MM.1S (cell line): ENCODE results near the gene CTTNBP2NL.

ENCODE experiments used
- EZH2 ChIP-seq: fragments of 300-600 bp; sonication (generic); optimal IDR thresholded peaks from 2 replicates; pipeline ENCODE3; 2017; ENCODE audit warnings: low read depth, mild to moderate bottlenecking, antibody characterized with exemption, low read length, mixed read lengths
- EZH2phosphoT487 ChIP-seq: fragments of 300-600 bp; sonication (generic); IDR thresholded peaks from 2 replicates; pipeline ENCODE4 v1.6.1; 2018; ENCODE audit warnings: antibody characterized with exemption, low read length
- TF ChIP-seq, protein P1 (sequence below): fragments of 300-600 bp; sonication (generic); IDR thresholded peaks from 2 replicates; pipeline ENCODE4 v1.5.1; 2016; ENCODE audit warnings: antibody characterized with exemption, low read length, mixed read lengths

DNA sequence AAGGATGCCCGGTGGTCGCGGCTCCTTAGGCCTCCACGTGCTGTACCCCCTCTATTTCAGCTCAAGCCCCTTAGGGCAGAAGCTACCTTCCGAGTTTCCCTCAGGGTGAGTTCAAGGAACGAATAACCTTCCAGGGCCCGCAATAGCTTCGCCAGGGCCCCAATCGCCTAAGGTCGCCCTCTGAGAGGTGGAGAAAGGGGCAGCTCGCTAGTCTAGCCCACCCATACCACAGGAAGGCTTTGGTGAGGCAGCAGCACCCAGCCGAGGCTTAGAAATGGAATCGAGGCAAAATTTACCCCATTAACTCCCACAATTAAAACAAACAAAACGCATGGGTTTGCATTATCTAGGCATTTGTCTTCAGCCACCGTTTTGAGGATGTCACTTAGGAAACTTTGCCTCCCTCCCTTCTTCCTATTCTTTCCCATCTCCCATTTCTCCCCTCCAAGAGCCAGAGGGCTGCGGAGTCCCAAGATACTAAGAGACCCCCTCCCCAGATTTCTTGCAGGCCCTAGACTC is 113.7 kb downstream of the CTTNBP2NL start:
- TF ChIP-seq, protein P1, sequence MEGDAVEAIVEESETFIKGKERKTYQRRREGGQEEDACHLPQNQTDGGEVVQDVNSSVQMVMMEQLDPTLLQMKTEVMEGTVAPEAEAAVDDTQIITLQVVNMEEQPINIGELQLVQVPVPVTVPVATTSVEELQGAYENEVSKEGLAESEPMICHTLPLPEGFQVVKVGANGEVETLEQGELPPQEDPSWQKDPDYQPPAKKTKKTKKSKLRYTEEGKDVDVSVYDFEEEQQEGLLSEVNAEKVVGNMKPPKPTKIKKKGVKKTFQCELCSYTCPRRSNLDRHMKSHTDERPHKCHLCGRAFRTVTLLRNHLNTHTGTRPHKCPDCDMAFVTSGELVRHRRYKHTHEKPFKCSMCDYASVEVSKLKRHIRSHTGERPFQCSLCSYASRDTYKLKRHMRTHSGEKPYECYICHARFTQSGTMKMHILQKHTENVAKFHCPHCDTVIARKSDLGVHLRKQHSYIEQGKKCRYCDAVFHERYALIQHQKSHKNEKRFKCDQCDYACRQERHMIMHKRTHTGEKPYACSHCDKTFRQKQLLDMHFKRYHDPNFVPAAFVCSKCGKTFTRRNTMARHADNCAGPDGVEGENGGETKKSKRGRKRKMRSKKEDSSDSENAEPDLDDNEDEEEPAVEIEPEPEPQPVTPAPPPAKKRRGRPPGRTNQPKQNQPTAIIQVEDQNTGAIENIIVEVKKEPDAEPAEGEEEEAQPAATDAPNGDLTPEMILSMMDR = no peak
- TF ChIP-seq EZH2phosphoT487 (no peak), EZH2 (no peak)
